IPS-18a (cell line): ENCODE measurements around the gene TYROBP.

Source experiments
- H3K27ac ChIP-seq: one replicate; pipeline ENCODE4 v1.5.1; 2013; ENCODE audit warnings: low read length
- H3K27me3 ChIP-seq: one replicate; pipeline ENCODE4 v1.6.1; 2013; ENCODE audit warnings: mild to moderate bottlenecking, low read length; ENCODE audit not compliant: control insufficient read depth, insufficient read depth
- H3K36me3 ChIP-seq: one replicate; pipeline ENCODE4 v1.6.1; 2013; ENCODE audit warnings: low read depth, low read length; ENCODE audit not compliant: control insufficient read depth
- H3K4me1 ChIP-seq: one replicate; pipeline ENCODE4 v1.6.1; 2013; ENCODE audit warnings: low read depth, low read length; ENCODE audit not compliant: control insufficient read depth
- H3K4me3 ChIP-seq: one replicate; pipeline ENCODE4 v1.5.1; 2013; ENCODE audit warnings: low read length
- H3K9ac ChIP-seq: one replicate; pipeline ENCODE4 v1.6.1; 2013; ENCODE audit warnings: mild to moderate bottlenecking, low read length, moderate library complexity
- H3K9me3 ChIP-seq: one replicate; pipeline ENCODE4 v1.6.1; 2013; ENCODE audit warnings: low read depth, low read length; ENCODE audit not compliant: control insufficient read depth

TYROBP gene

GRCh38 chr19:35905178-35905727 lies 2.8 kb downstream of the TYROBP start:
- Histone ChIP-seq H3K4me3 (no peak overlapping the region), H3K36me3 (no peaks in the 10 kb centered on the region), H3K9me3 (no peaks in the 10 kb centered on the region), H3K27me3 (peaks cover 13% of the 10 kb centered on the region), H3K27ac (no peak overlapping the region), H3K9ac (no peak overlapping the region), H3K4me1 (no peaks in the 10 kb centered on the region)

GRCh38 chr19:35904311-35905068 lies 3.6 kb downstream of the TYROBP start:
- peaks cover 13% of the 10 kb centered on the region for H3K27me3 ChIP-seq
- H3K9ac ChIP-seq = no peak overlapping the region
- H3K4me3 ChIP-seq = no peak overlapping the region
- H3K27ac ChIP-seq = no peak overlapping the region
- no peaks in the 10 kb centered on the region for H3K4me1 ChIP-seq
- H3K9me3 ChIP-seq = no peaks in the 10 kb centered on the region
- H3K36me3 ChIP-seq = no peaks in the 10 kb centered on the region

- Histone ChIP-seq H3K36me3 (no peaks in the 10 kb centered on the region), H3K9me3 (no peaks in the 10 kb centered on the region), H3K9ac (peak overlapping the region; percentile 14), H3K27me3 (peaks cover 13% of the 10 kb centered on the region), H3K27ac (no peak overlapping the region), H3K4me3 (peak overlapping the region; percentile 46), H3K4me1 (no peaks in the 10 kb centered on the region)
Measured at GRCh38 chr19:35903550-35904179, 4.4 kb downstream of the TYROBP start.

- peak overlapping the region; percentile 14 for H3K9ac ChIP-seq
- H3K27ac ChIP-seq = no peak overlapping the region
- no peaks in the 10 kb centered on the region for H3K36me3 ChIP-seq
- H3K27me3 ChIP-seq = peaks cover 13% of the 10 kb centered on the region
- H3K4me1 ChIP-seq = no peaks in the 10 kb centered on the region
- no peaks in the 10 kb centered on the region for H3K9me3 ChIP-seq
- peak overlapping the region; percentile 46 for H3K4me3 ChIP-seq
Measured at GRCh38 chr19:35902870-35903475, 5.1 kb downstream of the TYROBP start.

- H3K4me3 ChIP-seq = peak within 1 kb of the TSS; percentile 46
- peaks cover 4% of the 10 kb centered on the region for H3K36me3 ChIP-seq
- no peaks in the 10 kb centered on the region for H3K4me1 ChIP-seq
- H3K27me3 ChIP-seq = peaks cover 13% of the 10 kb centered on the region
- H3K27ac ChIP-seq = no peak within 1 kb of the TSS
- H3K9ac ChIP-seq = peak within 1 kb of the TSS; percentile 14
- H3K9me3 ChIP-seq = no peaks in the 10 kb centered on the region
Measured at GRCh38 chr19:35901854-35902661, 6.0 kb downstream of the TYROBP start, which contains the start of gene HCST. HCST (plus strand) TSS chr19:35902529; CDS start chr19:35902594, 65 bp downstream.

GRCh38 chr19:35901055-35901644 lies 6.9 kb downstream of the TYROBP start:
- Histone ChIP-seq H3K4me1 (no peaks in the 10 kb centered on the region), H3K9me3 (no peaks in the 10 kb centered on the region), H3K27ac (no peak overlapping the region), H3K36me3 (peaks cover 11% of the 10 kb centered on the region), H3K4me3 (peak overlapping the region; percentile 85), H3K9ac (no peak overlapping the region), H3K27me3 (peaks cover 13% of the 10 kb centered on the region)

DNA sequence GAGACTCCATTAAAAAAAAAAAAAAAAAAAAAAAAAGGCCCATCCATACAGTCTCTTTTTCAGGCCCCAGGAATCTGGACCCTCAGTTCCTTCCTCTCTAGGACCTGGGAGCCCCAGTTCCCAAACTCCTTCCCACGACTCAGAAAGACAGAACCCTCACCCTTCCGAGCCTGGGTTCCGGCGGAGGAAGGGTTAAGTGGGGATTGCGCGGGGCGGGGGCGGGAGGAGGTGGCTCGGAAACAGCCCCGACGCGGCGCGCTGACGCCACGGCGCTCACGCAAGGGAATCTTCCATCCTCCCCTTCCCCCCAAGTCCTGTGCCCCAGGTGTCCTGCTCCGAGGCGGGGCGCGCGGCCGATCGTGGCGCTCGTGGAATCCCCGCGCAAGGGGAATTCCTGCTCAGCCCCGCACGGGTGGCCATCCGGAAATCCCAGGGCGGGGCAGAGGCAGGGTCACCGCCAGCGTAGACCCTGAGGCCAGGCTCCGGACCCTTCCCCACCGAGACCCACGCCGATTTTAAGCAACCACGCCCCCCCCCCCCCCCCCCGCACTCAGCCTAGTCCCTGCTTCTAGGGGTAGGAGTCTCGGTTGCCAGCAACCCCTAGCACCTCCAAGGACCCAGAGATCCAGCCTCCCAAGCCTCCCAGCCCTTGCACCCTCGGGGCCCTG lies 8.4 kb downstream of the TYROBP start:
- H3K4me3 ChIP-seq = peak overlapping the region; percentile 85
- peak overlapping the region; percentile 62 for H3K9ac ChIP-seq
- no peak overlapping the region for H3K27ac ChIP-seq
- peaks cover 13% of the 10 kb centered on the region for H3K27me3 ChIP-seq
- H3K9me3 ChIP-seq = no peaks in the 10 kb centered on the region
- H3K4me1 ChIP-seq = no peaks in the 10 kb centered on the region
- H3K36me3 ChIP-seq = peaks cover 13% of the 10 kb centered on the region

GRCh38 chr19:35898499-35898809 lies 9.6 kb downstream of the TYROBP start:
- peaks cover 13% of the 10 kb centered on the region for H3K27me3 ChIP-seq
- H3K36me3 ChIP-seq = peaks cover 20% of the 10 kb centered on the region
- no peaks in the 10 kb centered on the region for H3K4me1 ChIP-seq
- H3K9me3 ChIP-seq = no peaks in the 10 kb centered on the region
- peak overlapping the region; percentile 85 for H3K4me3 ChIP-seq
- H3K27ac ChIP-seq = no peak overlapping the region
- peak overlapping the region; percentile 61 for H3K9ac ChIP-seq

DNA sequence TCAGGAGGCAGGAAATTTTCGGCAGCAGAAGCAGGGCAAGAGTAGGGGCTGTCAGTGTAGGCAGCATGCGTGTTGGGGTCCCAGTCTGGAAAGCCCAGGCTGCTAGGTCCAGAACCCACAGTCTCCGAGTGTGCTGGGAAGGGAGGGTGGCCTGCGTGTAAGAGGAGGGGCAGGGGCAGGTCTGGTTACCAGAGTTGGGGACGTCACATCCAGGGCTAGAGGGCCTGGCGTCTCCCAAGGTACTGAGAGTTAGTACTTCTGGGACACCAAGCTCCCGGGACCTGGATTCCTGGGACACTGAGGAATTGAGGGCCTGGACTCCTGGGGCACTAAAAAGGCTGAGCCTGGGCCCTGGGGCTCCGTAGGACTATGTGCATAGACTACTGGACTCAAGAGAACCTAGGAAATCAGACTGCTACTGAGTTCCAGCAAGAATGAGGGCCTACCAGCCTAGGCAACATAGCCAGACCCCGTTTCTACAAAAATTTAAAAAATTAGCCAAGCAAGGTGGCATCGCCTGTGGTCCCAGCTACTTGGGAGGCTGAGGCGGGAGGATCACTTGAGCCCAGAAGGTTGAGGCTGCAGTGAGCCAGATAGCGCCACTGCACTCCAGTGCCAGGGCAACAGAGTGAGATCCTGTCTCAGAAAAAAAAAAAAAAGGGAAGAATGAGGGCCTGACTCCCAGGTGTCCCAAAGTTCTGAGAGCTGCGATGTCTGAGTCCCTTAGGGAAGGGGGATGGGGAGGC lies 10.2 kb downstream of the TYROBP start:
- peaks cover 10% of the 10 kb centered on the region for H3K27me3 ChIP-seq
- H3K4me3 ChIP-seq = peak overlapping the region; percentile 85
- no peak overlapping the region for H3K9ac ChIP-seq
- peaks cover 24% of the 10 kb centered on the region for H3K36me3 ChIP-seq
- no peaks in the 10 kb centered on the region for H3K4me1 ChIP-seq
- H3K9me3 ChIP-seq = no peaks in the 10 kb centered on the region
- H3K27ac ChIP-seq = no peak overlapping the region

DNA sequence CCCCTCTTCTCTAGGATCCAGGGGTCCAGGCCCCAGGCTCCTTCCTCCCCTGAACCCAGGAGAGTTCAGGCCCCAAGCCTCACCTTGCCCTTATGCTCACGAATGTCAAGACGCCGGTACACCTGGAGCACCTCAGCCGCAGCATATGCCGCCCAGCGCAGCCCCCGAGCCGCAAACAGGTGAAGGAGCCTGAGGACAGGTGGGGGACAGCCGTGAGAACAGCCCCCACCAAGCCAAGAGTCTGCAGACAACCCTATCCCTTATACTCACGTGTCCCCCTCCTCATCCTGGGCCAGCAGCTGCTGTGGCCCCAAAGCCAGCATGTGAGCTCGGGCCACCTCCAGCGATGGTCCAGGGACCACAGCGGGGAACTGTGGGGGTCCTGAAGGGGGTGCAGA lies 11.5 kb downstream of the TYROBP start:
- Histone ChIP-seq H3K36me3 (peaks cover 29% of the 10 kb centered on the region), H3K27ac (no peak overlapping the region), H3K27me3 (no peaks in the 10 kb centered on the region), H3K9ac (no peak overlapping the region), H3K4me3 (no peak overlapping the region), H3K4me1 (no peaks in the 10 kb centered on the region), H3K9me3 (no peaks in the 10 kb centered on the region)
